ENCODE data around the gene NUAK1.

DNA sequence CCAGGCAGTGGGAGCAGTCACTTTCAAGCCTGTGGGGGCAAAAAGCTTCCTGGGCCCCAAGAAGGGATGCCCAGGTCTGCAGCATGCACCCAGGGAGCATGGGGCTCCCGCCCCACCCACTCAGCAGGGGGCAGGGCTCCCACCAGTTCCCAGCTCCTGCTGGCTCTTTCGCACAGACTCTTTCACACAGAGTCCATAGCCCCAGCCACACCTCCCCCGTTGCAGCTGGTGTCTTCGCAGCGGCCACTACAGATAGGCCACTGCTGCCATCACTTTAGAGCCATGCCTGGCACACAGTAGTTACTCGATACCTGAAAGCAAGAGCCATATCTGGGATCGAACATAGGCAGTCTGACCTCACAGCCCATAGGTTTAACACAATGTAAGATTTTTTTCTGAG is 98.2 kb downstream of the NUAK1 start:
- TF ChIP-seq CTCF (IDR thresholded peaks at IDR 0.05 in 4 of 5, conservative IDR thresholded peaks at IDR 0.05 in 1 of 5) = no peak
- TF ChIP-seq POLR2A (IDR thresholded peaks at IDR 0.05) = no peak
